ENCODE measurements around the gene NAALADL2. TPM values are rescaled to one million over a fixed set of nuclear protein-coding genes. Genes with fewer than 3 reads are reported as not detected.

Gene NAALADL2
- total and polyA plus RNA-seq, 4 donors: 0.28 to 4.6 (median 3.1) TPM

GRCh38 chr3:175679568-175679967 lies 820.4 kb downstream of the NAALADL2 start:
- Histone ChIP-seq H3K9me3 (ENCODE audit: control insufficient read depth in 4 of 4, low read length in 3 of 4) (no peaks in the 10 kb centered on the region), H3K4me3 (ENCODE audit: low read depth in 1 of 3, low read length in 3 of 3) (no peak overlapping the region), H3K27me3 (ENCODE audit: control insufficient read depth in 4 of 4, insufficient read depth in 4 of 4, low read length in 3 of 4) (no peaks in the 10 kb centered on the region), H3K36me3 (ENCODE audit: control insufficient read depth in 4 of 4, insufficient read depth in 3 of 4, low read depth in 1 of 4, low read length in 3 of 4) (no peaks in the 10 kb centered on the region), H3K27ac (ENCODE audit: low read depth in 1 of 2, low read length in 2 of 2) (no peak overlapping the region), H3K9ac (ENCODE audit: low read depth in 1 of 2, low read length in 2 of 2) (no peak overlapping the region), H3K4me1 (ENCODE audit: control insufficient read depth in 4 of 4, insufficient read depth in 4 of 4, low read length in 3 of 4) (no peaks in the 10 kb centered on the region)
- TF ChIP-seq SP1 (IDR thresholded peaks at IDR 0.05) (no peak), RAD21 (IDR thresholded peaks at IDR 0.05) (no peak), JUND (IDR thresholded peaks at IDR 0.05) (no peak), RXRA (IDR thresholded peaks at IDR 0.05) (no peak), REST (IDR thresholded peaks at IDR 0.05) (no peak), FOXA1 (IDR thresholded peaks at IDR 0.05) (no peak), YY1 (IDR thresholded peaks at IDR 0.05) (no peak), TAF1 (conservative IDR thresholded peaks at IDR 0.05) (no peak), HNF4G (IDR thresholded peaks at IDR 0.05) (no peak), ZBTB33 (IDR thresholded peaks at IDR 0.05) (no peak), ATF3 (IDR thresholded peaks at IDR 0.05) (no peak), CTCF (IDR thresholded peaks at IDR 0.05; ENCODE audit: low read depth, low read length, missing input control) (no peak), FOXA2 (IDR thresholded peaks at IDR 0.05) (no peak), GABPA (IDR thresholded peaks at IDR 0.05 in 1 of 2, conservative IDR thresholded peaks at IDR 0.05 in 1 of 2) (no peak)
- WGBS: 94% methylated on average over 3 of the region's 3 CpGs
- DNase-seq (ENCODE audit: low spot score): no peak

- 96% methylated on average over 2 of the region's 2 CpGs for WGBS
- Histone ChIP-seq H3K36me3 (ENCODE audit: control insufficient read depth in 4 of 4, insufficient read depth in 3 of 4, low read depth in 1 of 4, low read length in 3 of 4) (no peaks in the 10 kb centered on the region), H3K9ac (ENCODE audit: low read depth in 1 of 2, low read length in 2 of 2) (no peak overlapping the region), H3K27me3 (ENCODE audit: control insufficient read depth in 4 of 4, insufficient read depth in 4 of 4, low read length in 3 of 4) (no peaks in the 10 kb centered on the region), H3K4me3 (ENCODE audit: low read depth in 1 of 3, low read length in 3 of 3) (no peak overlapping the region), H3K27ac (ENCODE audit: low read depth in 1 of 2, low read length in 2 of 2) (no peak overlapping the region), H3K4me1 (ENCODE audit: control insufficient read depth in 4 of 4, insufficient read depth in 4 of 4, low read length in 3 of 4) (no peaks in the 10 kb centered on the region), H3K9me3 (ENCODE audit: control insufficient read depth in 4 of 4, low read length in 3 of 4) (no peaks in the 10 kb centered on the region)
- DNase-seq (ENCODE audit: low spot score): no peak
- no peak for TF ChIP-seq HNF4G (IDR thresholded peaks at IDR 0.05)
- TF ChIP-seq RXRA (IDR thresholded peaks at IDR 0.05): no peak
- TF ChIP-seq NR2F2 (IDR thresholded peaks at IDR 0.05): no peak
- TF ChIP-seq RAD21 (IDR thresholded peaks at IDR 0.05): no peak
- TF ChIP-seq REST (IDR thresholded peaks at IDR 0.05): no peak
- TF ChIP-seq EGR1 (IDR thresholded peaks at IDR 0.05; ENCODE audit: low read depth in 2 of 2): no peak
- no peak for TF ChIP-seq YY1 (IDR thresholded peaks at IDR 0.05)
- no peak for TF ChIP-seq FOXA1 (IDR thresholded peaks at IDR 0.05)
- TF ChIP-seq TAF1 (conservative IDR thresholded peaks at IDR 0.05): no peak
- TF ChIP-seq HNF4A (conservative IDR thresholded peaks at IDR 0.05): no peak
- no peak for TF ChIP-seq FOXA2 (IDR thresholded peaks at IDR 0.05)
- TF ChIP-seq ATF3 (IDR thresholded peaks at IDR 0.05): no peak
- TF ChIP-seq ZBTB33 (IDR thresholded peaks at IDR 0.05): no peak
- no peak for TF ChIP-seq MAX (IDR thresholded peaks at IDR 0.05)
These were observed 833.1 kb downstream of the NAALADL2 start for GRCh38 chr3:175692256-175692655.

All from liver (tissue), 9 donors.